Activated B cell treated with CpG ODN at 0.5 μM for 24 hours (primary cell): ENCODE measurements around the gene RCAN3. TPM values are rescaled to one million over a fixed set of nuclear protein-coding genes. Genes with fewer than 3 reads are reported as not detected.

Experiments
- ATAC-seq: fragments of 200-7000 bp; cut with Tn5 transposase; one replicate; pipeline ENCODE4 v1.10.0; 2021; ENCODE audit warnings: low read depth, mild to moderate bottlenecking, moderate library complexity
- CTCF ChIA-PET: fragments of 350-600 bp; sonication (Branson Sonifier 250); formaldehyde crosslinking; loops from one replicate; lab custom pipeline; 2021; ENCODE audit warnings: antibody characterized with exemption; lab: Charles Lee
- POLR2A ChIA-PET: fragments of 350-600 bp; sonication (Branson Sonifier 250); formaldehyde crosslinking; loops from one replicate; lab custom pipeline; 2021; ENCODE audit warnings: antibody characterized with exemption; lab: Charles Lee
- DNase-seq: peaks from one replicate; pipeline ENCODE4 v3.0.0; 2022
- H3K27ac Mint-ChIP-seq: one replicate; pipeline ENCODE4 v1.8.0; 2020; ENCODE audit warnings: mixed read lengths
- H3K27me3 Mint-ChIP-seq: one replicate; pipeline ENCODE4 v1.8.0; 2021; ENCODE audit warnings: mixed read lengths
- H3K36me3 Mint-ChIP-seq: one replicate; pipeline ENCODE4 v1.8.0; 2021; ENCODE audit warnings: low read depth, mixed read lengths
- H3K4me1 Mint-ChIP-seq: one replicate; pipeline ENCODE4 v1.8.0; 2021; ENCODE audit warnings: mixed read lengths
- H3K4me3 Mint-ChIP-seq: one replicate; pipeline ENCODE4 v1.8.0; 2020; ENCODE audit warnings: mild to moderate bottlenecking, mixed read lengths
- H3K9me3 Mint-ChIP-seq: one replicate; pipeline ENCODE4 v1.8.0; 2020; ENCODE audit warnings: mixed read lengths
- CTCF ChIP-seq: fragments of 200-600 bp; IDR thresholded peaks from one replicate; pipeline ENCODE4 v1.8.0; 2022; ENCODE audit warnings: antibody characterized with exemption, mild to moderate bottlenecking
- intact Hi-C: fragments of 100-400 bp; cut with micrococcal nuclease; formaldehyde crosslinking; loops from one replicate; pipeline ENCODE4 v1.15.1; 2024
- total RNA-seq: library from RNA; stranded (reverse); gene quantifications from 2 replicates; pipeline ENCODE4 v1.2.3, GENCODE V29; 2022

Gene RCAN3
- total RNA-seq, 1 donor from 2014 or later, result 23.6 TPM

- TF ChIP-seq CTCF, result no peak
- ChIA-PET CTCF (interaction anchor here (0.8 kb wide), 1 partner anchor 118 kb away, joined by 4 read pairs; no protein-coding TSS in a partner anchor), POLR2A (no interaction called here)
- ATAC-seq (no peak), DNase-seq (no peak)
- Mint-ChIP-seq H3K27me3 (no peaks in the 10 kb centered on the region), H3K9me3 (no peaks in the 10 kb centered on the region), H3K4me1 (peaks cover 5% of the 10 kb centered on the region), H3K36me3 (peaks cover 53% of the 10 kb centered on the region), H3K27ac (no peak overlapping the region), H3K4me3 (no peak overlapping the region)
- intact Hi-C loops, result no loop called here
These were observed 33.8 kb upstream of the RCAN3 start for GRCh38 chr1:24468685-24469316.

GRCh38 chr1:24470592-24470991, 32.0 kb upstream of the RCAN3 start:
- ChIA-PET CTCF (no interaction called here), POLR2A (no interaction called here)
- Mint-ChIP-seq H3K4me1 (peaks cover 2% of the 10 kb centered on the region), H3K9me3 (no peaks in the 10 kb centered on the region), H3K36me3 (peaks cover 40% of the 10 kb centered on the region), H3K27me3 (no peaks in the 10 kb centered on the region), H3K4me3 (no peak overlapping the region), H3K27ac (no peak overlapping the region)
- ATAC-seq, result no peak
- DNase-seq, result no peak
- TF ChIP-seq CTCF, result no peak
- intact Hi-C loops, result no loop called here

- Mint-ChIP-seq H3K4me1 (no peaks in the 10 kb centered on the region), H3K4me3 (no peak overlapping the region), H3K9me3 (no peaks in the 10 kb centered on the region), H3K27me3 (no peaks in the 10 kb centered on the region), H3K36me3 (peaks cover 24% of the 10 kb centered on the region), H3K27ac (no peak overlapping the region)
- TF ChIP-seq CTCF, result no peak
- ATAC-seq, result no peak
- no peak for DNase-seq
- intact Hi-C loops, result no loop called here
- CTCF ChIA-PET, result no interaction called here
- POLR2A ChIA-PET, result interaction anchor here (0.7 kb wide), 1 partner anchor 81 kb away, joined by 5 read pairs; no protein-coding TSS in a partner anchor
These were observed 29.9 kb upstream of the RCAN3 start for GRCh38 chr1:24472527-24473251.

GRCh38 chr1:24474193-24474592, 28.4 kb upstream of the RCAN3 start:
- H3K36me3 Mint-ChIP-seq, result peaks cover 14% of the 10 kb centered on the region
- ATAC-seq (no peak), DNase-seq (no peak)
- intact Hi-C loops, result no loop called here
- no peaks in the 10 kb centered on the region for H3K4me1 Mint-ChIP-seq
- TF ChIP-seq CTCF, result no peak
- H3K27ac Mint-ChIP-seq, result no peak overlapping the region
- no peaks in the 10 kb centered on the region for H3K27me3 Mint-ChIP-seq
- H3K9me3 Mint-ChIP-seq, result no peaks in the 10 kb centered on the region
- POLR2A ChIA-PET, result no interaction called here
- CTCF ChIA-PET, result interaction anchor here (0.9 to 1.6 kb wide), 2 partner anchors 27 to 113 kb away, joined by 3 read pairs; no protein-coding TSS in a partner anchor
- H3K4me3 Mint-ChIP-seq, result no peak overlapping the region

GRCh38 chr1:24475700-24476099, 26.9 kb upstream of the RCAN3 start:
- H3K4me1 Mint-ChIP-seq, result peaks cover 8% of the 10 kb centered on the region
- ChIA-PET CTCF (interaction anchor here (1.6 kb wide), 1 partner anchor 26 kb away, joined by 3 read pairs; no protein-coding TSS in a partner anchor), POLR2A (no interaction called here)
- peaks cover 4% of the 10 kb centered on the region for H3K36me3 Mint-ChIP-seq
- DNase-seq (no peak), ATAC-seq (no peak)
- H3K4me3 Mint-ChIP-seq, result no peak overlapping the region
- H3K27me3 Mint-ChIP-seq, result no peaks in the 10 kb centered on the region
- H3K27ac Mint-ChIP-seq, result no peak overlapping the region
- intact Hi-C loops, result no loop called here
- no peaks in the 10 kb centered on the region for H3K9me3 Mint-ChIP-seq
- no peak for TF ChIP-seq CTCF
